Fibroblast of skin of right biceps (primary cell): ENCODE measurements around the gene SMC1A.
A peak's percentile ranks its signal among the peaks of the same experiment; 100 is the strongest.
"Not testable (repeated sequence)": the region's sequence is repeated elsewhere in the genome, so short reads cannot be mapped to it uniquely, and the experiment has no call there.

Source experiments
- DNase-seq: peaks from one replicate; pipeline ENCODE4 v3.0.0-alpha.2; 2013

The SMC1A gene

DNA sequence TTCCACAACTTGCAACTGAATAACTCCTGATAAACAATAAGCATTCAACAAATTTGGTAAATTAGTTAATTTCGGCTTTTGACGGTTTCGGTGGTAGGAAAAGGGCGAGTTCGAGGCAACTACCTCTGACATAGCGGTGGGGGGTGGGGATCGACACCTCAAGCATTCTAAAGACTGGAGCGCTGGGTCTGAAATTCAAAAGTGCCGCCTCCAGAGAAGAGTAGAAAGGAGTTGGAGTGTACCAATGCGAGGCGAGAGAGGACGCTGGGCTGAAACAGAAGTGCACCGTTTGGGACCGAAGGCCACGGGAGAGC is 725 bp downstream of the SMC1A start:
- DNase-seq: no peak

DNA sequence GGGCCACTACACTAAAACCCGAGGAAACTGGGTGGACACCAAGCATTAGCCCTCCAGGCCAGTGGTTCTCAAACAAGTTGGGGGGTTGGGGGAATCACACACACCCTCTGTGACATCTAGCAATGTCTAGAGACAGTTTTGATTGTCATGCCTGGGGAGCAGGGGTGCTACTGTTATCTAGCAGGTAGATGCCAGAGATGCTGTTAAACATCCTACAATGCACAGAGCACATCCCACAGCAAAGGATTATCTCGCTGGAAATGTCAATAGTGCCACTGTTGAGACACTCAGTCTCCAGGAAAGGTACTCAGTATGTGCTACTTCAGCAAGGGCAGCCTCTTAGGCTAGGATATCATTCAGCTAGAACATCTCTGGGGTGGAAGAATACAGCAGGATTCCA is 1.3 kb downstream of the SMC1A start:
- DNase-seq: no peak

DNA sequence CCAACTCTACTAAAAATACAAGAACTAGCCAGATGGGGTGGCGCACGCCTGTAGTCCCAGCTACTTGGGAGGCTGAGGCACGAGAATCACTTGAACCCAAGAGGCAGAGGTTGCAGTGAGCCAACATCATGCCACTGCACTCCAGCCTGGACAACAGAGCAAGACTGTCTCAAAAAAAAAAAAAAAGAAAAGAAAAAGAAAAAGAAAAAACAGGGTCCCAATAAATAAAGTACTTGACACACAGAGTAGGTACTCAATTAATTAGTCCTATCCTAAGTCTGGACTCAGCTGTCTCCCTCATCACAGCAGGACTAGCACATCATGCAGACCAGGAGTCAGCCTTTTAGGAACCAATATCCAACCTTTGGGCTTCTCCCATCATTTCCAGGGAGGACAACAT is 2.1 kb downstream of the SMC1A start:
- not testable (repeated sequence) for DNase-seq

DNA sequence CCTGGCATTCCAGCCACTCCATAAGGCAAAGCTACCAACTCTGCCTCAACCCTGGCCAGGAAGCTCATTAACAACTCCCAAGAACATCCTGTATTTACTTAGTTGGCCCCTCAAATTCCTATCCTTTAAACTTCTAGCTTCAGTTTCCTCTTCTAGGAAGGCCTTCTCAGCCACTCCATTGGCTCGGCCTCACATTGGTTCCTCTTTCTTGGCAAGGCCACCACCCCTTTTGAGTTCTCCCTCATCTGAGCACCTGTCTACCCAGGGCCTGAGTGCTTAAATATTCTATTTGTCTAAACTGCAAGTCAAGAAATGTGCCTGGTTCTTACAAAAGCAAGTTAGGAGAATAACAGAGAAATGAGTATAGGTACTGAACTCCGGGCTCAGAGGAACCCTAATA is 10.0 kb downstream of the SMC1A start:
- DNase-seq: no peak

DNA sequence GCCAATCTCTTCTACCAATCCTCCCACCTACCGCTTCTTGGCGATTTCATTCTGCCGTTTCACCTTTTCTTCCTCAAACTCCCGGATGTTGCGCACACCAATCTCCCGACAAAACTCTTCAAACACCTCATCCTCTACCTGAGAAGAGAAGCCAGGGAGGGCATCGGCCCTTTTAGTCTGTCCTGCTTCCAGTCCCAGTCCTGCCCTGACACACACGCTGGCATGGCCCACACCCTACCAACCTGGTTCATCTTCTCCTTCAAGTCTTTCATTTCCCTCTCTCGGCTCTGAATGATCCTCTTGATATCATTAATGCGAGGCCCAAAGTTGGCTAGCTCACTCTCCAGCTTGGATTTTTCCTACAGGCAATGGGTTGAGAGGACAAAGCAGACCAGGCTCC is 18.9 kb downstream of the SMC1A start:
- DNase-seq: no peak

DNA sequence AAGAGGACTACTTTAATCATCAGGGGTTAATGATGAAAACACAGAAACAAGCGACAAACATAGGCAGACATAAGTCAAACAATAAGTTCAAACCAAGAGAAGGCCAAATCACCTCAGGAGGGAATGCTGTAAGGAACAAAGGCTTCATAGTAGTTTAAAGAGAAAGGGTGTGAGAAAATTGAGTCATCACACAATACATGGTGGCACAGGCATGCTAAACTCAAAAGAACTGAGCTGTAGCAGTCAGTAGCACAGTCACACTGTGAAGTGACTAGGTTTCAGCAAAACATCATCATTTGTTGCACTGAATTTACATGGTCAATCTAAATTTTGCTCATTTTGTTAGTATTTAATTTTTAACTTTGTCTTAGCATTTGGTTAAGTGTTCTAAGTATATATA is 24.2 kb downstream of the SMC1A start:
- DNase-seq: no peak

DNA sequence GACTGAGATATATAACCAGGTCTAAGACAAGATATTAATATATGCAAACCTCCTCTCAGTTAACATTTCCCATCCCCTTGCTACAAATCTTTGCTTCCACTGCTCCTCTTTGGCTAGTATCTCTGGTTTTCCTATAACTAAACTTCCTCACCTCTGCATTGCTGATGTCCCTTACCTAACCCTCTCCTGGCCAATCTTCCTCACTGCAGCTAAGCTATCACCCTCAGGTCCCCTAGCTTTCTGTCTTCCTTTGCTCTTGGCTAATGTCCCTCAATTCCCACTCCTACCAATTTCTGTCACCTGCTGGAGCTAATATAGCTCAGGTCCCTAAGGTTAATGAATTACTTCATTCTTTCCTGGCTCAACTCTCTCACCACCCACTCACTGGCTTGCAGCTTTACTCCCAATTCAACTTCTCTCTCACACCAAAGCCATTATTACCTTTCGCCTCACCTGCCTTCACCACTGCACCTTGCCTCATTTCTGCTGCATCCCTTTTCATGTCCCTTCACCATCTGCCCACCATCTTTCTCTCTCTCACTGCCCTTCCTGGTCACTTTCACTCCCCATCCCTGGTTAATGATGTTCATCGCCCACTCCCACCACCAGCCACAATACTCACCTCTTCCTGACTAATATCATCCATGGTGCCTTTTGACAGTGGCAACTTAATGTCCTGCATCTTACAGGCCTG is 26.7 kb downstream of the SMC1A start:
- no peak for DNase-seq

DNA sequence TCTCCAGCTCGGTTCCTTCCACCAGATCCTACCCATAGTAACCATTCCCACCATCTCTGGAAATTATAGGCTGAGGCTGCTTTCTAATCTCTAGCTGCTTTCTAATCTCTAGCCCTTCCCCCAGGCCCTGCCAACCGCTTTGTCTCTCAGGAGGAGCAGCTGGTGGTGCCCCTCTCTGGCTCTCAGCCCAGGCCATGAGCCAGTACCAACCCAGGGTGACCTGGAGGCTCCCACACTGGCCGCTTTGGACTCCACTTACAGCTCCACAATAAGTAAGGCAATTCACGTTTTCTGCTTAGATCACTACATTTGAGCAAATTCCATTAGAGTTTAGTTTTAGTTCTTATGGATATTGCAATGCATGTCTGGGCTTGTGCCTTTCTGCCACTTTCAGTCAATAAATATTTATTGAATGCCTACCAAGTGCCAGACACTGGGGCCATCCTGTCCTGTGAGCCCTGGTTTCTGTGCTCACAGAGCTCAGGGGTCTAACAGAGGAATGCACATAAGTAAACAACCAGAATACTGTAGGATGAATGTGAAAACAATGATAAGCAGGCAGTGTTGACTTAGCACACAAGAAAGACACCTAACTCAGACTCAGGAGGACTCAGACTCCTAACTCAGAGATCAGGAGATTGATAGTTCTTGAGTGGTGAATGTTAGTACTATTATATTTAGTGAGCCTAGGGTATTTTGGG is 38.9 kb downstream of the SMC1A start:
- DNase-seq: no peak

DNA sequence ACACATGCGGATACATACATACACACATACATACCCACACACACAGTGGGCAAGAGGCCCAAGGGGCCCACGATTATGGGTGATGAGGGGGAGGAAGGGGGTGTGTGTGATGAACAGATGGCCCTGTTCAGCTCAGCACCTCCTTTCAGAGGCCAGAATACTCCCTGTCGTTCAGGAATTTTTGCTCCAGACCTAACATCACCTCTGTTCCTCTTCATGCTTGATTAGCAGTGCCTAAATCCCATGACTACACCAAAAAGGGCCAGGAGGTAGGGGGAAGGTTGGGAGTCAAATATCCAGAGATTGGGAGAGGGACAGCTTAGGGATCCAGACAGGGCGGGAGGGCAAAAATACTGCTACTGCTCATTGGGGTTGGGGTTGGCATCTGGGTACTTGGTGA is 42.7 kb downstream of the SMC1A start:
- DNase-seq: no peak

DNA sequence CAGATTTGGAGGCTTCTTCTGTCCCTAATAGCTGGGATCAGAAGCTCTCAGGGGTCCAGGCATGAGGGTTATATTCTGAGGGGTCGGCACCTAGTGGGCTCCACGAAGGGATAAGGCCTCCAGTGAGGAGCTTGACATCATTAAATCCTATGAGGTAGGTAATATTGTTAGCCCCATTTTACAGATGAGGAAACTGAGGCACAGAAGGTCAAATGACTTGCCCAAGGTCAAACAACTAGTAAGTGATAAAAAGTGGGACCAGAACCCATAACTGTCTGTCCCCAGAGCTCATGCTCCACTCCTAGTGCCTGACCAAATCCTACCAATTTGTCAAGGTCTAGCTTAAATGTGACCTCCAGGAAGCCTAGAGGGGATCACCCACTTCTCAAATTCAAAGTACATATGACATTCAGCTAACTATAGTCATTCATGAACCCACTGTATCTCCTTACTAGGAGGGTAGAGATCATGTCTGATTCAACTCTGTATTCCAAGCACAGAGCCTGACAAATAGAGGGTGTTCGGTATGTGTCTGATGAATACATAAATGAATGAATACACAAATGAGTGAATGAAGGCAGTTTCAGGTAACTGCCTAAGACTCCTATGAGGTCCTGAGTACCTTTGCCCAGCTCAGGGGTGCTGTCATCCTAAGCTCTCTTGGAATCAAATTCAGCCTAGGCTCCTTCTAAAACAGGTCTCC is 43.3 kb downstream of the SMC1A start:
- DNase-seq: no peak

DNA sequence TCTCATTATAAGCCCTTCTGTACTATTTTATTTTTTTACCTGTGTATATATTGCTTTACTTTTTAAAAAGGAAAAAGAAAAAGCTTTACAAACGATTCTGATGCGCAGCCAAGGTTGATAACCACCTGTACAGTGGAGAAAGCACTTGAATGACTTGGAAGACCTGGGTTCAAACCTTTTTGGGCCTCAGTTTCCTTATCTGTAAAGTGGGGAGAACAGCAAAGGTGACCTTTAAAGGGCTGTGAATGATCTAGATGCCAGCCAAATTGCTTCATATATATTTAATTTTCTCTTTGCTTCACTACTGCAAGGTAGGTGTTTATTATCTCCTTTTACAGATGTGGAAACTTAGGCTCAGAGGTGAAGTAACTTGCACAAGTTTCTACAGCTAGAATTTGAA is 45.0 kb downstream of the SMC1A start:
- no peak for DNase-seq

DNA sequence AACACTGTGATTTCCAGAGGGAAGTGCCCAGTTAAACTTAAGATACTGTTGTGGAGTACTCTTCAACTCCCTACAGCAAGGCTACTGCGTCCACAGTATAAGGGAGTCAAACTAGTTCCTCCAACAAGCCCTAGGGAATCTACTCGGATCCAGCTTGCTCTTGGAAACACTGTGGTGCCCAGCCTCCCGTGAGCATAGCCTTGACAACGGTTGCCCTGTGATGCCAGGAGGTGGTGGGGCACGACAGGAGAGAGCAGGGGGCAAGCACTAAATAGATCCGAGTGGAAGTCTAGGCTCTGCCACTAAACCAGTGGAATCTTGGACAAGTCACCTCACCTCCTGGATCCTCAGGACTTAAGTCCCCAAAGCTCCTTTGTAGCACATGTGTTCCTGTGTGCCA is 45.6 kb downstream of the SMC1A start:
- no peak for DNase-seq

DNA sequence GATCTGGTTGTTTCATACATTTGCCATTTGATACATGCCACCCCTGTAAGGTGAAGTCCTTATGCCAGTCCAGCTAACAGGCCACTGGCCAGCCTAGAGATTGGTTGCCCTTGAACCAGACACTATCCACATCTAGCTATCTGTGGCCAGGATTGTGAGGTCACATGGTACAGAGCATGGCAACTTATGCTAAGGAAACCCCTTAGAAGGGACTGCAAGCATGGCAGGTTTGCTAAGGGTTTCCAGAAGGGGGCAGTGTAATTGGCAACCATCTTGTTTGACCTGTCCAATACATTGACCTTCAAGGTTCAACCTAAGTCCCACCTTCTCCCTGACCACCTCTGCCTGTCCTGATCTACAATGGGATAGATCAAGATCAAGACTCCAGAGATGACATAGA is 47.5 kb downstream of the SMC1A start:
- DNase-seq: no peak

DNA sequence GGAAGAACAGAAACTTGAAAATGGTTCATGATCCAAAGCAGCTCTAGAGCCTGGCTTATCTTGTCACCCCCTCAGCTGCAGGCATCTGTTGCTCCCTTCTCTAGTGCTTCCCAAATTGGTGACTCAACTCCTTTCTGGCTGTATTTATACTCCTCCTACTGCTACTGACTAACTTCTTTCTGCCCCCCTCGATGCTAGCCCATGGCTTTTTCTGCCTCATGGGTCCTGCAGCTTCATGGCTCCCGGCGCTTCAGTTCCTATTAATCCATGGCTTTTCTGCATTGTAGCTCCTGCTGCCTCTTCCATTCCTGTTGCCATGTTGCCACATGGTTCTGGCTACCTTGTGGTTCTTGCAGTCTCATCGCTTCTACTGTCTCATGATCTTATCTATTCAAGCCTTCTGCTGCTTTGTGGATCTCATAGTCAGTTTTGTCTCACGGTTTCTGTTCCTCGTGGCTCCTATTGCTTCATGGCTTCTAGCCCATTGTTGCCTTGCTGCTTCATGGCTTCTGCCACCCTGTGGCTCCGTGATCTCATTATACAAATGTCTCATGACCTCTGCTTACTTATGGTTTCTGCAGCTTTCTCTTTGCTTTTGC is 48.1 kb downstream of the SMC1A start:
- peak; percentile 18 for DNase-seq

DNA sequence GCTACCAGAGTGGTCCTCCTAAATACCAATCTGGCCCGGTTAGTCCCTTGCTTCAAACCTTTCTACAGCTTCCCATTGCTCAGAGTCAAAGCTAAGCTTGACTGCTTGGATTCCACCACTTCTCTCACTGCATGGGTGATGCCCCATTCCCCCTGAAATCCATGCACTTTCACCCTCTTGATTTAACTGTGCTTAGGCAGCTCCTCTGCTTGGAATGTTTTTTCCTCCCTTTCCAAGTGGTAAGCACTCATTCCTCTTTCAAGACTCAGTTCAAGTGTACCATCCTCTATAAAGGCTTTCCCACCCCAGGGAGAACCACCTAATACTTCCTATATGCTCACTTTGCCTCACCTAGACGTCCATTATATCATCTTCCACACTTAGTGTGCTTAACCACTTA is 49.1 kb downstream of the SMC1A start:
- DNase-seq: no peak

DNA sequence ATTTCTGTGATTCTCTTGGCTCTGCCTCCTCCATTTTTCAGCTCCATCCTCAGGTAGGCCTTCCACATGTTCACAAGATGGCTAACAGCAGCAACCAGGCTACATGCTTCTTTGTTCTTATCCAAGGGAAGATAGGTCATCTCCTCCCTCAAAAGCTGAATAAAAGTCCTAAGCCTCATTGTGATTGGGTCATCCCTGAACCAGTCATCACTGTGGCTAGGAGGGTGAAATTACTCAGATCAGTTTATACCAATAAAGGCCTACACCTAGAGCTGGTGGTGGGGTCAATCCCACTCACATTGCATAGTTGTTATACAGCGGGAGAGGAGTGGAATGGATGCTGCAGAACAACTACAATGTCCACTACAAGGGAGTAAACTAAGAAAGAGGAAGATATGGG is 56.0 kb downstream of the SMC1A start:
- DNase-seq: not testable (repeated sequence)

DNA sequence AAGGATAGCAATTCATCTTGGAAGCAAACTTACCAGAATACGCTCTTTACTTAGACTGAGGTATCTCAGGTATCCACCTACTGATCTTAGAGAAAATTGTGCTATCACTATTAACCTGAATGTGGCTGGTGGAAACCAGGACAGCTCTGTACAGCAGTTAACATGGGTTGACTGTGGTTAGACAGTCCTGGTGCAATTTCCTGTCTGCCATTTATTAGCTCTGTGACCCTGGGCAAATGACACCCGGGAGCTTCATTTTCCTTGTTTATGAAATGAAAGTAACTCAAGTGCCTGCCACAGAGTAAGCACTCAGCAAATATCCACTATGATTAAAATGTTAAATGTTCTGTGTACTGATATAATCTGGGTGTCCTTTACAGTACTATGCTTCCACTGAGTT is 60.0 kb downstream of the SMC1A start:
- no peak for DNase-seq

DNA sequence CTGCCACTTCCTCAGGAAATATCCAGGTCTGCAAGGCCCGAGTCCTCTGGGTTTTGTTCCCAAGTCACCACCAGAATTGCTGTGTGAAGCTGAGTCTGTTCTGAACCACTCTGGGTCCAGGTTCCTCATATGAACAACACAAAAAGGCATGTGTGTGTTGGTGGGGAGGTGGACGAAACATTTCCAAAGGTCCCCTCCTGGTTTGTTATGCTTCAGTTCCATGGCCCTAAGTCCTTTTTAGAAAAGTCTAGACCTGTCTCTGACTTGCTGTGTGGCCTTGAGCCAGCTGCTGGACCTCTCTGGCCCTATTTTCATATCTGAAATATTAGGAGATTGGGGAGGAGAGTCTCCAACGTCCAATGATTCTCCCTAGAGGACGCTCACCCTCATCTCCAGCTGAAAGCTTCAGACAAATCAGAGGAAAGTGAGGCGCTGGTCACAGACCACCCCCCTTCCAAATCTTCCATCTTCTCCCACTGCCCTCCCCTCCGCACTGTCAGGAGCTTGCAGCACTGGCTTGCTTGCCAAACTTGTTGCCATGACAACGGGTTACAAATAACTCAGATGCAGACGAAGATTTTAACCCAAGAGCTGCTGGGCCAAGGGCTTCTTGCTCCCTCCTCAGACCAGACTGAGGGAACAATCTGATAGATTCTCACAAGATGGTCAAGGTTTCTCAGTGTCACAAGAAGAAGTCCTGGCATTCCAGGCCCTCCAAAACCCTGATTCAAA is 64.5 kb downstream of the SMC1A start:
- DNase-seq: peak; percentile 31

DNA sequence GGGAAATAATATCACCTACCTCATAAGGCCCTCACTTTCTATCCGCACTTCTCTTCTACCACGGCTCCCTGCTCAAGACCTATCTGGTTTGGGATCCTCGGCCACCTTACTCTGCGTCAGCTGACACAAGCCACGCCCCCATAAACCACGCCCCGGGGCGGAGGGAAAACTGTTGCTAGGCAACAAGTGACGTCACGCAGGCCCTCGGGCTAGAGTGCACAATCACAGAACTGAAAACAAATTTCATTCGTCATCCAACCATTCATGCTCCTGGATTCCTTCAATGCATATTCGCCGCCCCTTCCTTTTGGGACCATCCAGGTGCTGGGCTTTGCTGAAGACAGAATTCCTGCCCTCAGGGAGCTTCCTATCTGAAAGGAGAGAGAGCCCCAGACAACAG is 66.3 kb downstream of the SMC1A start:
- DNase-seq: no peak

DNA sequence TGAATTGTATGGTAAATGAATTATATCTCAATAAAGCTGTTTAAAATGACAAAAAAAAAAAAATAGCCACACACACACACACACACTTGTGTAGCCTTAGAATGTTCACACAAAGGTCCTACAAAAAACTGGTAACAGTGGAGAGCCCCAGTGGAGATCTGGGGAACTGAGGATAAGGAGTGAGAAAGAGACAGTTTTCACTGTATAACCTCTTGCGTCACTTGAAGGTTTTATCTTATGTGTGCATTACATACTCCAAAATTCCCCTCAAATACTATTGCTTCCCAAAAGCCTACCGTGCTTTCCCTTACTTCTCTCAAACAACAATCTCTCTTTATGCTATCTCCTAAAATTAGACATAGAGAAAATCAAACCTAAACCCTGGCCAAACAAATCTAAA is 67.8 kb downstream of the SMC1A start:
- no peak for DNase-seq

DNA sequence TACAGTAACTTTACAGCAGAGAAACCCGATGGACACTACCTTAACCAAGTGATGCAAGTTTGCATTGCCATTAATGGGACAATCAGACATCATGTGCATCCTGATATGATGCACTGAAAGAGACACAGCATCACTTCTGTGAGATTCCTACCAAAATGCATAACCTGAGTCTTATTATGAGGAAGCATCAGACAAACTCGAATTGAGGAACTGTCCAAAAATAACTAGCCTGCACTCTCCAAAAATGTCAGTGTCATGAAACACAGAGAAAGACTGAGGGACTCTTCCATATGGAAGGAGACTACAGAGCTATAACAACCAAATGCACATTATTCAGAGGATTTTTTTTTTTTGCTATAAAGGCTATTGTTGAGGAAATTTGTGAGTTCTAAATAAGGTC is 74.5 kb downstream of the SMC1A start:
- no peak for DNase-seq

DNA sequence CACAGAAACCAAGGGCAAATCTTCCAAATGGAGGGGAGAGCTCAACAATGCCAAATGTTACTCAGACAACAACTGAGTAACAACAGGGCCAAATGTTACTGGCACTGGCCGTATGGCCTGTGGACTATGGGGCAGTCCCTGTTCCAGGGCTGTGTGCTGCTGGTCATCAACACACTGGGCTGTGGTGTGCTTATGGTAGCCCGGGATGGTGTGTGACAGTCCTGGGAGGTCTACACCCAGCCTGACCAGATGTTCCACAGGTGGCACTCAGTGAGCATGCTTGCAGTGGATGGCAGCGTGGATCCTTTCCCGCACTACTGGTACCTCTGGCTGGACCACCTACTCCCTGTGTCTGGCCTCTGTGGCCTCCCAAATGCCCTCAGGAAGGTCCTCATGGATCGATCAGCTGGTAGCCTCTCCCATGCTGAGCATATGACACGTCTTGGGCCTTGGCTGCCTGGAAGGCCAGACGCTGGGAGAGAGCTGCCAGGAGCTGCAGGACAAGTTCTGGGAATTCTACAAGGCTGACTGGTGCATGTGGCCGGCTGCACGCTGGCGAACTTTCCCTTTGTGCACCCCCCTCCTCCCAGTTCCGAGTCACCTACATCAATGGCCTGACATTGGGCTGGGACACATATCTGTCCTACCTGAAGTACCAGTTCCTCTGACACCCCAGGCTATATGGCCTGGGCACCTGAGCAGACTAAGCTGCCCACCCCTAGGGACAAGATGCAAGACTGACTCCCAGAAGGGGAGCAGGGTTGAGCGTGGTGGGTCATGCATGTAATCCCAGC is 81.4 kb downstream of the SMC1A start:
- DNase-seq: no peak

DNA sequence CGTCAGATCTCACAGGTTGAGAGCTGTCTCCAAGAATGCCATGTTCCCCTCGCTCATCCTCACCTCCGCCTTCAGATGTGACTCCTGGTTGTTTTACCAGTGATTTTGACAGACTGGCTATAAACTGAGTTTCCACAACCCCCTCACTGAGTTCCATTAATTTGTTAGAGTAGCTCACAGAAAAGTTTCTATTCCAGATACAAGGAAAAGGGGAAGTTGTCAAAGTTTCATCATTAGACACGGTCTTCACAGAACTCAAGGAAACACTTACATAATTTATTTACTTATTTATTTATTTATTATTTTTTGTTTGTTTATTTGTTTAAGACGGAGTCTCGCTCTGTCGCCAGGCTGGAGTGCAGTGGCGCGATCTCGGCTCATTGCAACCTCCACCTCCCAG is 85.4 kb downstream of the SMC1A start:
- no peak for DNase-seq
